T-helper 2 cell treated with Interferon-gamma antibody and Interleukin-4, amounts not matched to agents 5 μg/mL and 100 μg/mL, for 36 hours (primary cell): ENCODE measurements around the gene ELL2.
"Not testable (repeated sequence)": the region's sequence is repeated elsewhere in the genome, so short reads cannot be mapped to it uniquely, and the experiment has no call there.

ENCODE experiments used
- DNase-seq: peaks from one replicate; pipeline ENCODE4 v3.0.0; 2021; ENCODE audit warnings: low spot score
- H3K27ac Mint-ChIP-seq: one replicate; pipeline ENCODE4 v1.8.0; 2021; ENCODE audit warnings: mild to moderate bottlenecking, mixed read lengths
- H3K27me3 Mint-ChIP-seq: one replicate; pipeline ENCODE4 v1.8.0; 2021; ENCODE audit warnings: low read depth, mixed read lengths
- H3K36me3 Mint-ChIP-seq: one replicate; pipeline ENCODE4 v1.8.0; 2021; ENCODE audit warnings: low read depth, mixed read lengths
- H3K4me1 Mint-ChIP-seq: one replicate; pipeline ENCODE4 v1.8.0; 2021; ENCODE audit warnings: low read depth, mixed read lengths
- H3K4me3 Mint-ChIP-seq: one replicate; pipeline ENCODE4 v1.8.0; 2022; ENCODE audit warnings: mild to moderate bottlenecking, moderate library complexity, mixed read lengths
- H3K9me3 Mint-ChIP-seq: one replicate; pipeline ENCODE4 v1.8.0; 2021; ENCODE audit warnings: mixed read lengths

The ELL2 gene

GRCh38 chr5:95909738-95910137, 51.9 kb downstream of the ELL2 start:
- Mint-ChIP-seq H3K36me3 (peaks cover 28% of the 10 kb centered on the region), H3K4me1 (peaks cover 11% of the 10 kb centered on the region), H3K4me3 (no peak overlapping the region), H3K9me3 (no peaks in the 10 kb centered on the region), H3K27ac (no peak overlapping the region), H3K27me3 (no peaks in the 10 kb centered on the region)
- DNase-seq = no peak

GRCh38 chr5:95908799-95909198, 52.9 kb downstream of the ELL2 start:
- peaks cover 11% of the 10 kb centered on the region for H3K4me1 Mint-ChIP-seq
- H3K4me3 Mint-ChIP-seq = no peak overlapping the region
- no peak overlapping the region for H3K27ac Mint-ChIP-seq
- H3K9me3 Mint-ChIP-seq = no peaks in the 10 kb centered on the region
- DNase-seq = no peak
- H3K27me3 Mint-ChIP-seq = no peaks in the 10 kb centered on the region
- peaks cover 30% of the 10 kb centered on the region for H3K36me3 Mint-ChIP-seq

GRCh38 chr5:95907740-95908706, 53.6 kb downstream of the ELL2 start:
- H3K27me3 Mint-ChIP-seq = no peaks in the 10 kb centered on the region
- no peak overlapping the region for H3K4me3 Mint-ChIP-seq
- peaks cover 27% of the 10 kb centered on the region for H3K36me3 Mint-ChIP-seq
- no peak for DNase-seq
- H3K4me1 Mint-ChIP-seq = peaks cover 11% of the 10 kb centered on the region
- no peaks in the 10 kb centered on the region for H3K9me3 Mint-ChIP-seq
- H3K27ac Mint-ChIP-seq = no peak overlapping the region

- no peaks in the 10 kb centered on the region for H3K27me3 Mint-ChIP-seq
- DNase-seq = no peak
- no peaks in the 10 kb centered on the region for H3K9me3 Mint-ChIP-seq
- peaks cover 25% of the 10 kb centered on the region for H3K36me3 Mint-ChIP-seq
- H3K4me3 Mint-ChIP-seq = no peak overlapping the region
- no peak overlapping the region for H3K27ac Mint-ChIP-seq
- H3K4me1 Mint-ChIP-seq = peaks cover 11% of the 10 kb centered on the region
Measured at GRCh38 chr5:95907067-95907705, 54.5 kb downstream of the ELL2 start.

- not testable (repeated sequence) for H3K4me3 Mint-ChIP-seq, H3K27ac Mint-ChIP-seq, H3K27me3 Mint-ChIP-seq, DNase-seq, H3K9me3 Mint-ChIP-seq
- peaks cover 13% of the 10 kb centered on the region for H3K4me1 Mint-ChIP-seq
- H3K36me3 Mint-ChIP-seq = peaks cover 23% of the 10 kb centered on the region
Measured at GRCh38 chr5:95906398-95906797, 55.3 kb downstream of the ELL2 start.

GRCh38 chr5:95904827-95905226, 56.8 kb downstream of the ELL2 start:
- DNase-seq = no peak
- Mint-ChIP-seq H3K4me3 (no peak overlapping the region), H3K27ac (no peak overlapping the region), H3K4me1 (peaks cover 11% of the 10 kb centered on the region), H3K9me3 (no peaks in the 10 kb centered on the region), H3K27me3 (no peaks in the 10 kb centered on the region), H3K36me3 (peaks cover 18% of the 10 kb centered on the region)

GRCh38 chr5:95903838-95904237, 57.8 kb downstream of the ELL2 start:
- DNase-seq = no peak
- Mint-ChIP-seq H3K36me3 (peaks cover 16% of the 10 kb centered on the region), H3K27me3 (no peaks in the 10 kb centered on the region), H3K27ac (no peak overlapping the region), H3K4me1 (peaks cover 10% of the 10 kb centered on the region), H3K9me3 (no peaks in the 10 kb centered on the region), H3K4me3 (no peak overlapping the region)

GRCh38 chr5:95901676-95902627, 59.7 kb downstream of the ELL2 start:
- DNase-seq = no peak
- Mint-ChIP-seq H3K27me3 (no peaks in the 10 kb centered on the region), H3K36me3 (peaks cover 18% of the 10 kb centered on the region), H3K27ac (no peak overlapping the region), H3K4me1 (peaks cover 6% of the 10 kb centered on the region), H3K4me3 (no peak overlapping the region), H3K9me3 (no peaks in the 10 kb centered on the region)

GRCh38 chr5:95900383-95900958, 61.2 kb downstream of the ELL2 start:
- Mint-ChIP-seq H3K4me3 (no peak overlapping the region), H3K36me3 (peaks cover 18% of the 10 kb centered on the region), H3K9me3 (no peaks in the 10 kb centered on the region), H3K4me1 (peaks cover 6% of the 10 kb centered on the region), H3K27ac (no peak overlapping the region), H3K27me3 (no peaks in the 10 kb centered on the region)
- DNase-seq = no peak

GRCh38 chr5:95899829-95900228, 61.8 kb downstream of the ELL2 start:
- no peaks in the 10 kb centered on the region for H3K27me3 Mint-ChIP-seq
- H3K9me3 Mint-ChIP-seq = no peaks in the 10 kb centered on the region
- H3K27ac Mint-ChIP-seq = no peak overlapping the region
- no peak overlapping the region for H3K4me3 Mint-ChIP-seq
- H3K36me3 Mint-ChIP-seq = peaks cover 16% of the 10 kb centered on the region
- DNase-seq = no peak
- peaks cover 6% of the 10 kb centered on the region for H3K4me1 Mint-ChIP-seq

GRCh38 chr5:95899006-95899405, 62.6 kb downstream of the ELL2 start:
- Mint-ChIP-seq H3K4me3 (no peak overlapping the region), H3K27me3 (no peaks in the 10 kb centered on the region), H3K9me3 (no peaks in the 10 kb centered on the region), H3K36me3 (peaks cover 14% of the 10 kb centered on the region), H3K4me1 (peaks cover 6% of the 10 kb centered on the region), H3K27ac (no peak overlapping the region)
- DNase-seq = no peak

GRCh38 chr5:95895771-95896170, 65.9 kb downstream of the ELL2 start:
- H3K9me3 Mint-ChIP-seq = no peaks in the 10 kb centered on the region
- H3K4me1 Mint-ChIP-seq = no peaks in the 10 kb centered on the region
- H3K36me3 Mint-ChIP-seq = peaks cover 14% of the 10 kb centered on the region
- H3K27me3 Mint-ChIP-seq = no peaks in the 10 kb centered on the region
- H3K4me3 Mint-ChIP-seq = no peak overlapping the region
- DNase-seq = no peak
- H3K27ac Mint-ChIP-seq = no peak overlapping the region

GRCh38 chr5:95895251-95895650, 66.4 kb downstream of the ELL2 start:
- H3K4me1 Mint-ChIP-seq = no peaks in the 10 kb centered on the region
- H3K27ac Mint-ChIP-seq = no peak overlapping the region
- no peaks in the 10 kb centered on the region for H3K27me3 Mint-ChIP-seq
- no peak for DNase-seq
- H3K4me3 Mint-ChIP-seq = no peak overlapping the region
- peaks cover 15% of the 10 kb centered on the region for H3K36me3 Mint-ChIP-seq
- H3K9me3 Mint-ChIP-seq = no peaks in the 10 kb centered on the region
